WI38 (cell line): ENCODE results near the gene PRXL2B.

Experiments
- H3K4me3 ChIP-seq: 2 replicates; pipeline ENCODE4 v1.5.1; 2011; ENCODE audit warnings: low read depth, mild to moderate bottlenecking, control low read depth, low read length
- CTCF ChIP-seq: IDR thresholded peaks from 2 replicates; pipeline ENCODE4 v1.5.1; 2012; ENCODE audit warnings: low read depth, mild to moderate bottlenecking, control low read depth, low read length

Gene PRXL2B

GRCh38 chr1:2586154-2587070 is at the start of gene PRXL2B:
TSS of gene PRXL2B (plus strand) at chr1:2586777. CDS start at chr1:2586886, 109 bp downstream.
- peak within 1 kb of the TSS; percentile 77 for H3K4me3 ChIP-seq
- no peak for TF ChIP-seq CTCF

- TF ChIP-seq CTCF: no peak
Measured at GRCh38 chr1:2537784-2538115, 48.8 kb upstream of the PRXL2B start.

GRCh38 chr1:2538376-2538775 is 48.2 kb upstream of the PRXL2B start:
- no peak for TF ChIP-seq CTCF
- no peak overlapping the region for H3K4me3 ChIP-seq

More at GRCh38 chr1:2537784-2538115, 48.8 kb upstream of the PRXL2B start:
- no peak overlapping the region for H3K4me3 ChIP-seq

- H3K4me3 ChIP-seq: no peak overlapping the region
- TF ChIP-seq CTCF: no peak
Measured at GRCh38 chr1:2538872-2539271, 47.7 kb upstream of the PRXL2B start.

GRCh38 chr1:2539312-2539907 is 47.2 kb upstream of the PRXL2B start:
- H3K4me3 ChIP-seq: no peak overlapping the region
- TF ChIP-seq CTCF: peak; percentile 20; the same call in 1 of the 2 replicates

GRCh38 chr1:2540816-2541492 is 45.6 kb upstream of the PRXL2B start:
- no peak overlapping the region for H3K4me3 ChIP-seq
- TF ChIP-seq CTCF: no peak
